OCI-LY7 (cell line): ENCODE measurements around the gene TRAIP. TPM values are rescaled to one million over a fixed set of nuclear protein-coding genes. Genes with fewer than 3 reads are reported as not detected.

Source experiments
- BruUV-seq: library from RNA; stranded (reverse); fragments of 400-500 nt; replicated peaks from 2 replicates; lab custom pipeline; 2021; lab: Mats Ljungman, UMichigan
- CTCF ChIA-PET: fragments of 300-600 bp; sonication (Branson Sonifier 250); formaldehyde crosslinking; loops from one replicate; lab custom pipeline; 2022; ENCODE audit warnings: antibody characterized with exemption; ENCODE audit not compliant: unreplicated experiment; lab: Charles Lee
- POLR2A ChIA-PET: fragments of 300-600 bp; sonication (Branson Sonifier 250); formaldehyde crosslinking; loops from one replicate; lab custom pipeline; 2022; ENCODE audit warnings: antibody characterized with exemption; lab: Charles Lee
- DNase-seq: peaks from one replicate; pipeline ENCODE4 v3.0.0-alpha.2; 2015; ENCODE audit warnings: low spot score
- H2AFZ ChIP-seq: fragments of 200-600 bp; sonication (generic), shearing (Covaris generic); 2 replicates; pipeline ENCODE4 v1.6.1; 2014; ENCODE audit warnings: mild to moderate bottlenecking, antibody characterized with exemption, low read length, moderate library complexity
- H3K27ac ChIP-seq: fragments of 200-600 bp; sonication (generic); 2 replicates; pipeline ENCODE4 v1.5.1; 2014; ENCODE audit warnings: mixed run types, low read depth, mild to moderate bottlenecking, moderate library complexity, low read length, inconsistent platforms; ENCODE audit not compliant: poor library complexity, severe bottlenecking
- H3K36me3 ChIP-seq: fragments of 200-600 bp; sonication (generic); 2 replicates; pipeline ENCODE4 v1.6.1; 2014; ENCODE audit warnings: mild to moderate bottlenecking, antibody characterized with exemption, low read length, moderate library complexity, mixed read lengths; ENCODE audit not compliant: insufficient read depth
- H3K4me1 ChIP-seq: fragments of 200-600 bp; sonication (generic); 2 replicates; pipeline ENCODE4 v1.5.1; 2014; ENCODE audit warnings: mild to moderate bottlenecking, low read length; ENCODE audit not compliant: insufficient read depth, poor library complexity, severe bottlenecking
- H3K4me2 ChIP-seq: fragments of 200-600 bp; sonication (generic); 2 replicates; pipeline ENCODE4 v1.6.1; 2014; ENCODE audit warnings: mild to moderate bottlenecking, low read length
- H3K4me3 ChIP-seq: fragments of 200-600 bp; sonication (generic); 2 replicates; pipeline ENCODE4 v1.5.1; 2014; ENCODE audit warnings: mild to moderate bottlenecking, low read depth, low read length; ENCODE audit not compliant: poor library complexity, severe bottlenecking
- H3K79me2 ChIP-seq: fragments of 200-600 bp; sonication (generic); 2 replicates; pipeline ENCODE4 v1.6.1; 2016; ENCODE audit warnings: low read depth, mild to moderate bottlenecking, low read length, moderate library complexity, mixed read lengths; ENCODE audit not compliant: insufficient read depth
- H3K9me2 ChIP-seq: fragments of 200-600 bp; sonication (generic); 2 replicates; pipeline ENCODE4 v1.6.1; 2016; ENCODE audit warnings: mild to moderate bottlenecking, low read length, mixed read lengths; ENCODE audit not compliant: insufficient read depth
- H3K9me3 ChIP-seq: fragments of 200-600 bp; sonication (generic); 2 replicates; pipeline ENCODE4 v1.6.1; 2014; ENCODE audit warnings: mild to moderate bottlenecking, mixed run types, low read length, mixed read lengths
- H4K20me1 ChIP-seq: fragments of 200-600 bp; sonication (generic); 2 replicates; pipeline ENCODE4 v1.6.1; 2014; ENCODE audit warnings: mild to moderate bottlenecking, antibody characterized with exemption, low read length, moderate library complexity, mixed read lengths; ENCODE audit not compliant: insufficient read depth
- EZH2phosphoT487 ChIP-seq: fragments of 200-600 bp; sonication (generic); IDR thresholded peaks from 2 replicates; pipeline ENCODE4 v1.6.1; 2018; ENCODE audit warnings: low read depth, borderline replicate concordance, mild to moderate bottlenecking, mixed run types, antibody characterized with exemption, low read length, moderate library complexity, mixed read lengths
- intact Hi-C: fragments of 100-400 bp; cut with micrococcal nuclease; formaldehyde crosslinking; loops from one replicate; pipeline ENCODE4 v1.10.0; 2022; ENCODE audit not compliant: unreplicated experiment
- total RNA-seq, 2 experiments: library from RNA; depleted of rRNA in 1 of 2; stranded (reverse); fragments of >200 nt in 1 of 2; shearing (Covaris generic) in 1 of 2; gene quantifications; 2 replicates each; pipeline ENCODE4 v1.2.3, GENCODE V29; 2014 to 2022
- TF ChIP-seq, protein P1 (sequence below): fragments of 200-600 bp; sonication (generic); conservative IDR thresholded peaks from 2 replicates; pipeline ENCODE4 v1.5.1; 2014; ENCODE audit warnings: mild to moderate bottlenecking, antibody characterized with exemption, low read length, moderate library complexity, mixed read lengths

The TRAIP gene
- total RNA-seq, 2 experiments from 2014 or later: 38.6 to 41.8 TPM

DNA sequence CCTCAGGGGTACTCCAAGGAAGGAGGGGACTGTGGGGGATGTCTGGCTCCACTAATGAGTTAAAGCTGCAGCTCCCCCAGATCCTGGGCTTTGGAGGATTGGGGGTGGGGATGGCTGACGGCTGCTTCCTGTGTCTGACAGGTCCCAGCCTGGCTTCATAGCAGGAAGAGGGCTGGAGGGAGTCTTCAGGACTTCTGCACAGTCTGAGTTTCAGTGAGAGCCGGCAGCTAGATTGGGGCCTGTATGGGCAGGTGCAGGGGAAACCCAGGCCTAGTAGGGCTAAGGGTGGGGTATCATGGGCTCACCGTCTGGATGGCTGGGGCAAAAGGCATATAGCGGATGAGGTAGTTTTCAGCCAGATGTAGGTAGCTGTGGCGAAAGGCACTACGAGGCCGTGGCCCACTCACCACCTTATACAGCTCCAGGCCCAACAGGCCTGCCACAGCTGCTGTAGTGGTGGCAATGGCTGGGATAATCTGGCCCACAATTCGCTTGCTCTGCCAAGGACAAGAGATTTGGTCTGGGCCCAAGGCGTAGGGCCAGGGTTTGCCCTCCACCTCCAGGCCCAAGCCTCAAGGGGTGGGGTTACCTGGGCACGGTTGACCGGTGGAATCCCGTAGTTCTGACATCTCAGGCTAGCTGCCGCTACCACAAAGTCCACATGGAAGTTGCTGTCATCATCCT is 48.8 kb downstream of the TRAIP start:
- POLR2A ChIA-PET: interaction anchor here (0.5 to 1.3 kb wide), 2 partner anchors 17 to 20 kb away, joined by 3 read pairs; no protein-coding TSS in a partner anchor
- BruUV-seq: no TSS peak
- Histone ChIP-seq H3K79me2 (no peaks in the 10 kb centered on the region; the same call in 1 of the 2 replicates), H3K4me1 (peaks cover 56% of the 10 kb centered on the region), H3K27ac (peak overlapping the region; percentile 96), H4K20me1 (no peaks in the 10 kb centered on the region), H3K4me2 (peak overlapping the region; percentile 96), H3K9me2 (no peaks in the 10 kb centered on the region), H3K4me3 (peak overlapping the region; percentile 82), H3K9me3 (no peaks in the 10 kb centered on the region), H3K36me3 (no peaks in the 10 kb centered on the region), H2AFZ (no peak overlapping the region; the same call in 1 of the 2 replicates)
- intact Hi-C loops: loop anchor here (10.0 kb wide), 1 partner anchor 417 kb away; no protein-coding TSS in a partner anchor
- DNase-seq: peak; percentile 66
- CTCF ChIA-PET: interaction anchor here (0.7 kb wide), 1 partner anchor 318 kb away, joined by 3 read pairs; no protein-coding TSS in a partner anchor
- TF ChIP-seq, protein P1, sequence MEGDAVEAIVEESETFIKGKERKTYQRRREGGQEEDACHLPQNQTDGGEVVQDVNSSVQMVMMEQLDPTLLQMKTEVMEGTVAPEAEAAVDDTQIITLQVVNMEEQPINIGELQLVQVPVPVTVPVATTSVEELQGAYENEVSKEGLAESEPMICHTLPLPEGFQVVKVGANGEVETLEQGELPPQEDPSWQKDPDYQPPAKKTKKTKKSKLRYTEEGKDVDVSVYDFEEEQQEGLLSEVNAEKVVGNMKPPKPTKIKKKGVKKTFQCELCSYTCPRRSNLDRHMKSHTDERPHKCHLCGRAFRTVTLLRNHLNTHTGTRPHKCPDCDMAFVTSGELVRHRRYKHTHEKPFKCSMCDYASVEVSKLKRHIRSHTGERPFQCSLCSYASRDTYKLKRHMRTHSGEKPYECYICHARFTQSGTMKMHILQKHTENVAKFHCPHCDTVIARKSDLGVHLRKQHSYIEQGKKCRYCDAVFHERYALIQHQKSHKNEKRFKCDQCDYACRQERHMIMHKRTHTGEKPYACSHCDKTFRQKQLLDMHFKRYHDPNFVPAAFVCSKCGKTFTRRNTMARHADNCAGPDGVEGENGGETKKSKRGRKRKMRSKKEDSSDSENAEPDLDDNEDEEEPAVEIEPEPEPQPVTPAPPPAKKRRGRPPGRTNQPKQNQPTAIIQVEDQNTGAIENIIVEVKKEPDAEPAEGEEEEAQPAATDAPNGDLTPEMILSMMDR: no peak
- no peak for TF ChIP-seq EZH2phosphoT487

DNA sequence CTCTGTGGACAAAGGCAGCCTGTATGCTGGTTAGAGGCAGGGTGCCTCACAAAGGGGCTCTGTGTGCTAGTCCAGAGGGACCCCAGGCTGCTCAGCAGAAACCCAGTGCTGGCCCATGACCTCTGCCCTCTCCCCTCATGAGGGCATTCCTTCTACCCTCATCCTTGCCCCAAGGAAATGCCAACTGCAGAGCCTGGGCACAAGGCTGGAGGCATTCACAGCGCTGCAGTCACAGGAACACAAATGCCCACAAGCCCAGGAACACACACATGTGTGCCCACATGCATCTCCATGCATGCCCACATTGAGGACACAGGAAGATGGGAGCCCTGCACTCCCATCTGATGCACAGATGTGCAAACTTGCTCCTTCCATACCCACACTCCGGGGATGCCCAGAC is 49.5 kb downstream of the TRAIP start:
- ChIA-PET POLR2A (interaction anchor here (1.3 to 2.1 kb wide), 2 partner anchors 19 to 95 kb away, joined by 3 to 7 read pairs; no protein-coding TSS in a partner anchor), CTCF (interaction anchor here (0.5 to 4.5 kb wide), 3 partner anchors 19 to 59 kb away, joined by 3 to 29 read pairs (median 5); no protein-coding TSS in a partner anchor)
- H3K79me2 ChIP-seq: no peaks in the 10 kb centered on the region; the same call in 1 of the 2 replicates
- no peak overlapping the region; the same call in 1 of the 2 replicates for H2AFZ ChIP-seq
- peak overlapping the region; percentile 82 for H3K4me3 ChIP-seq
- no peaks in the 10 kb centered on the region for H3K9me3 ChIP-seq
- BruUV-seq: no TSS peak
- TF ChIP-seq, protein P1: no peak
- no peak for TF ChIP-seq EZH2phosphoT487
- peak overlapping the region; percentile 96 for H3K27ac ChIP-seq
- H3K4me2 ChIP-seq: peak overlapping the region; percentile 96
- intact Hi-C loops: loop anchor here (10.0 kb wide), 1 partner anchor 418 kb away; no protein-coding TSS in a partner anchor
- H3K4me1 ChIP-seq: peaks cover 59% of the 10 kb centered on the region
- H3K9me2 ChIP-seq: no peaks in the 10 kb centered on the region
- no peaks in the 10 kb centered on the region for H3K36me3 ChIP-seq
- H4K20me1 ChIP-seq: no peaks in the 10 kb centered on the region
- DNase-seq: no peak
